PC-9 (cell line): ENCODE measurements around the gene NADK2. TPM values are rescaled to one million over a fixed set of nuclear protein-coding genes. Genes with fewer than 3 reads are reported as not detected.

Source experiments
- BruUV-seq: library from RNA; stranded (reverse); fragments of 400-500 nt; replicated peaks from 2 replicates; lab custom pipeline; 2021; lab: Mats Ljungman, UMichigan
- CTCF ChIA-PET: fragments of 300-600 bp; sonication (Branson Sonifier 250); formaldehyde crosslinking; loops from one replicate; lab custom pipeline; 2022; ENCODE audit warnings: antibody characterized with exemption; lab: Charles Lee
- POLR2A ChIA-PET: fragments of 300-600 bp; sonication (Branson Sonifier 250); formaldehyde crosslinking; loops from one replicate; lab custom pipeline; 2022; ENCODE audit warnings: antibody characterized with exemption; ENCODE audit not compliant: unreplicated experiment; lab: Charles Lee
- DNase-seq, 2 experiments: peaks; one replicate each; pipeline versions ENCODE4 v3.0.0 to v3.0.0-alpha.2; 2015 to 2022; ENCODE audit warnings: mixed read lengths in 1 of 2
- H2AFZ ChIP-seq: fragments of 200-600 bp; sonication (generic); 2 replicates; pipeline ENCODE4 v1.8.1; 2017; ENCODE audit warnings: antibody characterized with exemption
- H3F3A ChIP-seq: fragments of 200-600 bp; sonication (generic); 2 replicates; pipeline ENCODE4 v1.8.1; 2017; ENCODE audit warnings: antibody characterized with exemption, mild to moderate bottlenecking, low read depth; ENCODE audit not compliant: insufficient read depth
- H3K27ac ChIP-seq: fragments of 200-600 bp; sonication (generic); 2 replicates; pipeline ENCODE4 v1.6.1; 2016; ENCODE audit warnings: mixed run types
- H3K27me3 ChIP-seq: fragments of 200-600 bp; sonication (generic); 2 replicates; pipeline ENCODE4 v1.6.1; 2016; ENCODE audit warnings: low read depth, mixed run types; ENCODE audit not compliant: insufficient read depth
- H3K36me3 ChIP-seq: fragments of 200-600 bp; sonication (generic); 2 replicates; pipeline ENCODE4 v1.6.1; 2016; ENCODE audit warnings: low read depth, mixed run types
- H3K4me1 ChIP-seq: fragments of 200-600 bp; sonication (generic); replicated peaks from 2 replicates; pipeline ENCODE4 v1.6.1; 2016; ENCODE audit warnings: mixed run types; ENCODE audit not compliant: insufficient read depth
- H3K4me2 ChIP-seq: fragments of 200-600 bp; sonication (generic); 2 replicates; pipeline ENCODE4 v1.6.1; 2017; ENCODE audit warnings: mixed run types
- H3K4me3 ChIP-seq: fragments of 200-600 bp; sonication (generic); 2 replicates; pipeline ENCODE4 v1.6.1; 2016; ENCODE audit warnings: mixed run types
- H3K79me2 ChIP-seq: fragments of 200-600 bp; sonication (generic); 2 replicates; pipeline ENCODE4 v1.6.1; 2017; ENCODE audit warnings: low read depth, mixed run types
- H3K9me2 ChIP-seq: fragments of 200-600 bp; sonication (generic); 2 replicates; pipeline ENCODE4 v1.8.1; 2017; ENCODE audit warnings: mild to moderate bottlenecking; ENCODE audit not compliant: insufficient read depth
- H3K9me3 ChIP-seq: fragments of 200-600 bp; sonication (generic); 2 replicates; pipeline ENCODE4 v1.8.1; 2016; ENCODE audit warnings: low read depth; ENCODE audit not compliant: insufficient read depth
- H4K20me1 ChIP-seq: fragments of 200-600 bp; sonication (generic); 2 replicates; pipeline ENCODE4 v1.8.1; 2017; ENCODE audit not compliant: insufficient read depth
- CTCF ChIP-seq: fragments of 200-600 bp; sonication (generic); conservative IDR thresholded peaks from 2 replicates; pipeline ENCODE4 v1.6.1; 2017; ENCODE audit warnings: mixed run types, antibody characterized with exemption, mild to moderate bottlenecking, moderate library complexity
- EZH2 ChIP-seq: fragments of 200-600 bp; sonication (generic); IDR thresholded peaks from 2 replicates; pipeline ENCODE4 v1.8.0; 2017; ENCODE audit warnings: antibody characterized with exemption, low read depth
- intact Hi-C: fragments of 100-400 bp; cut with micrococcal nuclease; formaldehyde crosslinking; loops from one replicate; pipeline ENCODE4 v1.10.0; 2022; ENCODE audit not compliant: unreplicated experiment
- total RNA-seq: library from RNA; stranded (reverse); gene quantifications from 2 replicates; pipeline ENCODE4 v1.2.3, GENCODE V29; 2021

NADK2 gene
- total RNA-seq, 1 experiment from 2014 or later: 43.7 TPM

- no peak overlapping the region for H3K4me2 ChIP-seq
- no peak overlapping the region for H3K4me3 ChIP-seq
- no peaks in the 10 kb centered on the region for H3F3A ChIP-seq
- no peaks in the 10 kb centered on the region for H4K20me1 ChIP-seq
- H3K9me2 ChIP-seq: no peaks in the 10 kb centered on the region
- H3K27me3 ChIP-seq: no peaks in the 10 kb centered on the region
- BruUV-seq: no TSS peak
- no peak overlapping the region; the same call in 1 of the 2 replicates for H3K27ac ChIP-seq
- DNase-seq: no peak
- TF ChIP-seq EZH2 (no peak), CTCF (no peak)
- no peaks in the 10 kb centered on the region for H3K9me3 ChIP-seq
- H3K79me2 ChIP-seq: no peaks in the 10 kb centered on the region
- POLR2A ChIA-PET: no interaction called here
- CTCF ChIA-PET: no interaction called here
- H3K36me3 ChIP-seq: no peaks in the 10 kb centered on the region; the same call in 1 of the 2 replicates
- no peak overlapping the region for H2AFZ ChIP-seq
- 0 out of 2 replicates have a peak, but pooled peaks cover 4% of the 10 kb centered on the region for H3K4me1 ChIP-seq
- intact Hi-C loops: no loop called here
These were observed 32.1 kb downstream of the NADK2 start for GRCh38 chr5:36209664-36210063.

- intact Hi-C loops: no loop called here
- Histone ChIP-seq H3K9me2 (no peaks in the 10 kb centered on the region), H3K4me3 (no peak overlapping the region), H3K27ac (no peak overlapping the region), H2AFZ (no peak overlapping the region), H3K4me2 (no peak overlapping the region), H3K9me3 (no peaks in the 10 kb centered on the region; the same call in 1 of the 2 replicates), H4K20me1 (no peaks in the 10 kb centered on the region), H3K27me3 (no peaks in the 10 kb centered on the region), H3F3A (no peaks in the 10 kb centered on the region; the same call in 1 of the 2 replicates), H3K36me3 (no peaks in the 10 kb centered on the region; the same call in 1 of the 2 replicates), H3K79me2 (no peaks in the 10 kb centered on the region), H3K4me1 (0 out of 2 replicates have a peak, but pooled peaks cover 4% of the 10 kb centered on the region)
- TF ChIP-seq CTCF: no peak
- TF ChIP-seq EZH2: no peak
- no TSS peak for BruUV-seq
- CTCF ChIA-PET: no interaction called here
- POLR2A ChIA-PET: no interaction called here
- DNase-seq: no peak
These were observed 32.9 kb downstream of the NADK2 start for GRCh38 chr5:36208786-36209185.

GRCh38 chr5:36206913-36207312 is 34.8 kb downstream of the NADK2 start:
- BruUV-seq: no TSS peak
- TF ChIP-seq EZH2 (no peak), CTCF (no peak)
- CTCF ChIA-PET: no interaction called here
- Histone ChIP-seq H3K4me1 (0 out of 2 replicates have a peak, but pooled peaks cover 4% of the 10 kb centered on the region), H4K20me1 (no peaks in the 10 kb centered on the region), H3F3A (no peaks in the 10 kb centered on the region; the same call in 1 of the 2 replicates), H3K79me2 (no peaks in the 10 kb centered on the region), H3K36me3 (no peaks in the 10 kb centered on the region; the same call in 1 of the 2 replicates), H2AFZ (no peak overlapping the region), H3K27ac (no peak overlapping the region), H3K4me3 (no peak overlapping the region), H3K4me2 (no peak overlapping the region), H3K27me3 (no peaks in the 10 kb centered on the region), H3K9me3 (no peaks in the 10 kb centered on the region; the same call in 1 of the 2 replicates), H3K9me2 (no peaks in the 10 kb centered on the region)
- intact Hi-C loops: no loop called here
- POLR2A ChIA-PET: no interaction called here
- DNase-seq: peak in 1 of 2 experiments; percentile 48
